Astrocyte (in vitro differentiated cells and primary cell): Measurements from ENCODE around the gene CLASP1. TPM values are rescaled to one million over a fixed set of nuclear protein-coding genes. Genes with fewer than 3 reads are reported as not detected.

Experiments
- DNase-seq: peaks from one replicate; pipeline ENCODE4 v3.0.0-alpha.2; 2010; ENCODE audit warnings: low read depth
- FAIRE-seq: peaks from 2 replicates; lab custom pipeline; 2011; peaks lifted over from hg19 to GRCh38; lab: Jason Lieb, UNC
- H2AFZ ChIP-seq: 2 replicates; pipeline ENCODE4 v1.6.0; 2012; ENCODE audit warnings: low read depth, low read length, inconsistent platforms
- H3K27ac ChIP-seq: 2 replicates; pipeline ENCODE4 v1.5.1; 2011; ENCODE audit warnings: low read depth, low read length, inconsistent platforms
- H3K27me3 ChIP-seq: 2 replicates; pipeline ENCODE4 v1.6.0; 2011; ENCODE audit warnings: low read length, inconsistent platforms; ENCODE audit not compliant: insufficient read depth
- H3K36me3 ChIP-seq: 2 replicates; pipeline ENCODE4 v1.5.1; 2011; ENCODE audit warnings: low read length, inconsistent platforms; ENCODE audit not compliant: insufficient read depth
- H3K4me1 ChIP-seq: 2 replicates; pipeline ENCODE4 v1.5.1; 2011; ENCODE audit warnings: low read length, inconsistent platforms; ENCODE audit not compliant: insufficient read depth
- H3K4me2 ChIP-seq: 2 replicates; pipeline ENCODE4 v1.6.0; 2012; ENCODE audit warnings: low read length, inconsistent platforms
- H3K4me3 ChIP-seq: 2 replicates; pipeline ENCODE4 v1.5.1; 2011; ENCODE audit warnings: low read depth, mild to moderate bottlenecking, low read length, inconsistent platforms; ENCODE audit not compliant: insufficient read depth
- H3K79me2 ChIP-seq: 2 replicates; pipeline ENCODE4 v1.6.0; 2012; ENCODE audit warnings: mild to moderate bottlenecking, low read length, inconsistent platforms; ENCODE audit not compliant: insufficient read depth
- H3K9ac ChIP-seq: 2 replicates; pipeline ENCODE4 v1.6.0; 2012; ENCODE audit warnings: mild to moderate bottlenecking, low read length, inconsistent platforms
- H3K9me3 ChIP-seq: 2 replicates; pipeline ENCODE4 v1.5.1; 2012; ENCODE audit warnings: low read depth, mild to moderate bottlenecking, low read length, inconsistent platforms; ENCODE audit not compliant: insufficient read depth
- H4K20me1 ChIP-seq: 2 replicates; pipeline ENCODE4 v1.6.0; 2012; ENCODE audit warnings: low read length, inconsistent platforms; ENCODE audit not compliant: insufficient read depth
- H3K27ac Mint-ChIP-seq: one replicate; pipeline ENCODE4 v1.8.0; 2021; ENCODE audit warnings: mild to moderate bottlenecking, mixed read lengths; ENCODE audit not compliant: unreplicated experiment
- H3K27me3 Mint-ChIP-seq: one replicate; pipeline ENCODE4 v1.8.0; 2021; ENCODE audit warnings: low read depth, mixed read lengths; ENCODE audit not compliant: unreplicated experiment
- H3K36me3 Mint-ChIP-seq: one replicate; pipeline ENCODE4 v1.8.0; 2021; ENCODE audit warnings: low read depth, mixed read lengths; ENCODE audit not compliant: unreplicated experiment
- H3K4me1 Mint-ChIP-seq: one replicate; pipeline ENCODE4 v1.8.0; 2021; ENCODE audit warnings: low read depth, mixed read lengths; ENCODE audit not compliant: unreplicated experiment
- H3K4me3 Mint-ChIP-seq: one replicate; pipeline ENCODE4 v1.8.0; 2021; ENCODE audit warnings: mild to moderate bottlenecking, moderate library complexity, mixed read lengths; ENCODE audit not compliant: unreplicated experiment
- H3K9me3 Mint-ChIP-seq: one replicate; pipeline ENCODE4 v1.8.0; 2021; ENCODE audit warnings: mild to moderate bottlenecking, mixed read lengths; ENCODE audit not compliant: unreplicated experiment
- CTCF ChIP-seq: IDR thresholded peaks from 2 replicates; pipeline ENCODE4 v1.5.1; 2011; ENCODE audit warnings: low read depth, mild to moderate bottlenecking, inconsistent platforms, low read length, moderate library complexity; ENCODE audit not compliant: insufficient read depth
- EZH2 ChIP-seq: IDR thresholded peaks from 2 replicates; pipeline ENCODE4 v1.6.1; 2012; ENCODE audit warnings: mild to moderate bottlenecking, low read length, inconsistent platforms; ENCODE audit not compliant: insufficient read depth
- total RNA-seq: library from RNA; stranded (reverse); gene quantifications from 2 replicates; pipeline ENCODE4 v1.2.1, GENCODE V29; 2021

CLASP1 gene
- total RNA-seq, 1 donor from 2014 or later = 56.7 TPM

DNA sequence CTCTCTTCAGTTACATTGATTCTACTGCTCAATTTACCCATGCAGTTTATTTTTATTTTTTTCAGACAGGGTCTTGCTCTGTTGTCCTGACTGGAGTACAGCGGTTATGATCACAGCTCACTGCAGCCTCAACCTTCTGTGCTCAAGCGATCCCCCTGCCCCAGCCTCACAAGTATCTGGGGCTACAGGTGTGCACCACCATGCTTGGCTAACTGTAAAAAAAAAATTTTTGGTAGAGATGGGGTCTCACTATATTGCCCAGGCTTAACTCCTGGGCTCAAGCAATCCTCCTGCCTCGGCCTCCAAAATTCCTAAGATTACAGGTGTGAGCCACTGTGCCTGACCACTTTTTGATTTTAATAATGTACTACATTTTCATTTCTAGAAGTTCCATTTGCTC is 212.3 kb downstream of the CLASP1 start:
- Histone ChIP-seq H3K9me3 (no peaks in the 10 kb centered on the region), H3K27ac (no peak overlapping the region), H3K36me3 (no peaks in the 10 kb centered on the region), H2AFZ (no peak overlapping the region), H4K20me1 (no peaks in the 10 kb centered on the region), H3K4me3 (no peak overlapping the region), H3K79me2 (no peaks in the 10 kb centered on the region), H3K4me1 (no peaks in the 10 kb centered on the region), H3K4me2 (no peak overlapping the region), H3K9ac (no peak overlapping the region), H3K27me3 (no peaks in the 10 kb centered on the region)
- no peaks in the 10 kb centered on the region for H3K4me1 Mint-ChIP-seq
- DNase-seq (no peak), FAIRE-seq (no peak)
- TF ChIP-seq CTCF (no peak), EZH2 (no peak)
- peaks cover 18% of the 10 kb centered on the region for H3K36me3 Mint-ChIP-seq
- no peaks in the 10 kb centered on the region for H3K27me3 Mint-ChIP-seq
- no peak overlapping the region for H3K27ac Mint-ChIP-seq
- no peak overlapping the region for H3K4me3 Mint-ChIP-seq
- H3K9me3 Mint-ChIP-seq = no peaks in the 10 kb centered on the region

- Mint-ChIP-seq H3K4me1 (no peaks in the 10 kb centered on the region), H3K27ac (no peak overlapping the region), H3K27me3 (no peaks in the 10 kb centered on the region), H3K9me3 (no peaks in the 10 kb centered on the region), H3K36me3 (peaks cover 18% of the 10 kb centered on the region), H3K4me3 (no peak overlapping the region)
- Histone ChIP-seq H3K27ac (no peak overlapping the region), H3K9ac (no peak overlapping the region), H3K4me1 (no peaks in the 10 kb centered on the region), H4K20me1 (no peaks in the 10 kb centered on the region), H3K4me2 (no peak overlapping the region), H2AFZ (no peak overlapping the region), H3K9me3 (no peaks in the 10 kb centered on the region), H3K27me3 (no peaks in the 10 kb centered on the region), H3K4me3 (no peak overlapping the region), H3K36me3 (no peaks in the 10 kb centered on the region), H3K79me2 (no peaks in the 10 kb centered on the region)
- no peak for DNase-seq
- TF ChIP-seq CTCF (no peak), EZH2 (no peak)
- no peak for FAIRE-seq
Measured at GRCh38 chr2:121435790-121436189, 213.5 kb downstream of the CLASP1 start.

DNA sequence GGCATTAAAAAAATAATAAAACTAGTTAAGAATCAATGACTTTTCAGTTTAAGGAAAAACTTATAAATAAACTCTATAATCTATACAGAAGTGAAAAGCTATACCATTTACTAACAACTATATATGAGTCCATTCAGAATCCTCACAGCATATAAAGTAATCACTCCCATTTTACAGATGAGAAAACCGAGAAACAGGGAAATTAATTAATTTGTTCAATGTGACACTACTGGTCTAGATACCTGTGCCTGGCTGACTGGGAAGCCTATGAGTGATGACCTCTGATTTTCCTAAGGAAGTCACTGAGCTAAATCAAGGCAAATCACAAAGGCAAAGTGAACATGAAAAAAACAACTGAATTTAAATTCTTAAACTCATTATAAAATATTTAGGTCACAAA is 218.0 kb downstream of the CLASP1 start:
- Histone ChIP-seq H3K27ac (no peak overlapping the region), H3K4me1 (peaks cover 9% of the 10 kb centered on the region), H3K4me2 (no peak overlapping the region), H3K79me2 (no peaks in the 10 kb centered on the region), H3K9ac (no peak overlapping the region), H4K20me1 (peaks cover 9% of the 10 kb centered on the region), H3K9me3 (no peaks in the 10 kb centered on the region), H3K4me3 (no peak overlapping the region), H3K27me3 (no peaks in the 10 kb centered on the region), H2AFZ (no peak overlapping the region), H3K36me3 (peaks cover 7% of the 10 kb centered on the region)
- no peak for TF ChIP-seq CTCF
- no peak for TF ChIP-seq EZH2
- H3K4me3 Mint-ChIP-seq = no peak overlapping the region
- peaks cover 10% of the 10 kb centered on the region for H3K36me3 Mint-ChIP-seq
- H3K9me3 Mint-ChIP-seq = no peaks in the 10 kb centered on the region
- H3K27me3 Mint-ChIP-seq = no peaks in the 10 kb centered on the region
- no peak for DNase-seq
- no peak overlapping the region for H3K27ac Mint-ChIP-seq
- no peak for FAIRE-seq
- H3K4me1 Mint-ChIP-seq = peaks cover 14% of the 10 kb centered on the region
